Endometrium (tissue), 2 donors: ENCODE measurements around the gene SF3A2.
"Not testable (repeated sequence)": the region's sequence is repeated elsewhere in the genome, so short reads cannot be mapped to it uniquely, and the experiment has no call there.

ENCODE experiments used
- FAIRE-seq: peaks from 2 replicates; lab custom pipeline; 2012; peaks lifted over from hg19 to GRCh38; lab: Jason Lieb, UNC
- donor health status: control.
- donor health status: control.

SF3A2 gene

GRCh38 chr19:2236314-2237050 is at the start of gene SF3A2, which contains the start of gene PLEKHJ1:
Gene SF3A2, plus strand, starts transcription at chr19:2236824. Its CDS starts 6,595 bp downstream, at chr19:2243419.
Gene PLEKHJ1, minus strand, starts transcription at chr19:2236329. Its CDS starts 81 bp downstream, at chr19:2236248.
- peak; percentile 80 for FAIRE-seq

- FAIRE-seq = no peak
Measured at GRCh38 chr19:2187159-2187558, 49.5 kb upstream of the SF3A2 start.

GRCh38 chr19:2188708-2189385 is 47.8 kb upstream of the SF3A2 start:
- FAIRE-seq = no peak

- FAIRE-seq = no peak
Measured at GRCh38 chr19:2189880-2190279, 46.7 kb upstream of the SF3A2 start.

GRCh38 chr19:2190848-2191455 is 45.7 kb upstream of the SF3A2 start:
- FAIRE-seq = no peak

- FAIRE-seq = no peak
Measured at GRCh38 chr19:2191456-2192310, 44.9 kb upstream of the SF3A2 start.

- FAIRE-seq = no peak
Measured at GRCh38 chr19:2192862-2193261, 43.8 kb upstream of the SF3A2 start.

- FAIRE-seq = no peak
Measured at GRCh38 chr19:2193807-2194206, 42.8 kb upstream of the SF3A2 start.

- no peak for FAIRE-seq
Measured at GRCh38 chr19:2194513-2195078, 42.0 kb upstream of the SF3A2 start.

- FAIRE-seq = no peak
Measured at GRCh38 chr19:2195361-2195760, 41.3 kb upstream of the SF3A2 start.

GRCh38 chr19:2195914-2196313 is 40.7 kb upstream of the SF3A2 start:
- FAIRE-seq = no peak

- FAIRE-seq = no peak
Measured at GRCh38 chr19:2197270-2197669, 39.4 kb upstream of the SF3A2 start.

- FAIRE-seq = no peak
Measured at GRCh38 chr19:2198317-2198716, 38.3 kb upstream of the SF3A2 start.

- no peak for FAIRE-seq
Measured at GRCh38 chr19:2199215-2199614, 37.4 kb upstream of the SF3A2 start.

GRCh38 chr19:2199861-2200623 is 36.6 kb upstream of the SF3A2 start:
- FAIRE-seq = no peak

- FAIRE-seq = not testable (repeated sequence)
Measured at GRCh38 chr19:2200624-2201294, 35.9 kb upstream of the SF3A2 start.

GRCh38 chr19:2201473-2202148 is 35.0 kb upstream of the SF3A2 start:
- FAIRE-seq = no peak

GRCh38 chr19:2202366-2202765 is 34.3 kb upstream of the SF3A2 start:
- no peak for FAIRE-seq

- FAIRE-seq = no peak
Measured at GRCh38 chr19:2207008-2207407, 29.6 kb upstream of the SF3A2 start.
